Testis (tissue), 3 donors: ENCODE results near the gene BCL11B. TPM values are rescaled to one million over a fixed set of nuclear protein-coding genes. Genes with fewer than 3 reads are reported as not detected.

Experiments
- DNase-seq: peaks from one replicate; pipeline ENCODE4 v3.0.0-alpha.2; 2019
- H3K27ac ChIP-seq, 2 donors: fragments of 200-600 bp; sonication (generic); one replicate each; pipeline ENCODE4 v1.5.1; 2019
- H3K27me3 ChIP-seq: fragments of 200-600 bp; sonication (generic); one replicate; pipeline ENCODE4 v1.5.1; 2019
- H3K36me3 ChIP-seq: fragments of 200-600 bp; sonication (generic); one replicate; pipeline ENCODE4 v1.5.1; 2017; ENCODE audit warnings: low read depth; ENCODE audit errors: missing control alignments
- H3K4me1 ChIP-seq: fragments of 200-600 bp; sonication (generic); one replicate; pipeline ENCODE4 v1.5.1; 2019
- H3K4me3 ChIP-seq, 2 donors: fragments of 200-600 bp; sonication (generic); one replicate each; pipeline ENCODE4 v1.5.1; 2017 to 2019
- H3K9me3 ChIP-seq: fragments of 200-600 bp; sonication (generic); one replicate; pipeline ENCODE4 v1.5.1; 2017
- POLR2A ChIP-seq: fragments of 450-650 bp; IDR thresholded peaks from one replicate; pipeline ENCODE4 v1.6.1; 2017; ENCODE audit warnings: antibody characterized with exemption, mild to moderate bottlenecking, moderate library complexity
- WGBS, 2 donors: methylation state at CpG; one replicate each; pipeline ENCODE4 v1.1.5; 2018; 5-methylcytosine and 5-hydroxymethylcytosine counted together
- intact Hi-C: fragments of 100-400 bp; cut with DNase I; formaldehyde crosslinking; loops from one replicate; pipeline ENCODE4 v1.15.1; 2023; ENCODE audit warnings: low total_unique reads
- polyA plus RNA-seq: library from polyadenylated mRNA; stranded (reverse); fragments of 350-450 nt; fragmentation: Illumina TruSeq; extraction: RNeasy Lipid Tissue Mini Kit (QIAGEN cat#74804); gene quantifications from one replicate; pipeline ENCODE4 v1.2.3, GENCODE V29; 2014; ENCODE audit warnings: low read depth, low replicate concordance; ENCODE audit not compliant: insufficient read depth
- total RNA-seq, 2 donors: library from RNA; depleted of rRNA; stranded (reverse); fragments of >200 nt; gene quantifications; one replicate each; pipeline ENCODE4 v1.2.3, GENCODE V29; 2016
- TF ChIP-seq, protein P1 (sequence below), 3 experiments: fragments of 450-650 bp in 2 of 3; fragments of 200-600 bp in 1 of 3; sonication (generic) in 1 of 3; IDR thresholded peaks; one replicate each; pipeline ENCODE4 v1.5.1; 2016 to 2019; ENCODE audit warnings: antibody characterized with exemption in 3 of 3, mild to moderate bottlenecking in 2 of 3, moderate library complexity in 1 of 3

BCL11B gene
- total and polyA plus RNA-seq, 3 donors from 2014 or later: 0.96 to 4.7 (median 4.4) TPM

DNA sequence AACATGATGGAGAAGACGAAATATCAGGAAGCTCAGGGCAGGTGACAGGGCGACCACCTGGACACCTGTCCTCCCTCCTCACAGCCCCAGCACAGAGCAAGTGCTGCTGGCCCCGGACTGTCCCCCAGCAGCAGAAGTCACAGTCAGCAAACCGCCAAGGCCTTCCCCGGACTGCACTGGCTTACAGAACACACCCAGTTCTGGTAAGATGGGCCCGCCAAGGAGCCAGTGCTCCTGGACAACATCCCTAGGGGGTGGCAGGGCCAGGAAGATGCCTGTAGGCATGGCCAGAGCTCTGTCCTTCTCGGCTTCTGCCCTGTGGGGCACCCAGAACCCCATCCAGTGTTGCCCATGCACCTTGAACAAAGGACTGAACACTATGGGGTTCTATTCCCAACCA lies 77.9 kb downstream of the BCL11B start:
- Histone ChIP-seq H3K4me3 (no peak overlapping the region), H3K4me1 (peaks cover 4% of the 10 kb centered on the region), H3K36me3 (no peaks in the 10 kb centered on the region), H3K27ac (no peak overlapping the region), H3K27me3 (no peaks in the 10 kb centered on the region), H3K9me3 (no peaks in the 10 kb centered on the region)
- no peak for DNase-seq
- intact Hi-C loops: no loop called here
- no peak for TF ChIP-seq POLR2A
- TF ChIP-seq, protein P1, sequence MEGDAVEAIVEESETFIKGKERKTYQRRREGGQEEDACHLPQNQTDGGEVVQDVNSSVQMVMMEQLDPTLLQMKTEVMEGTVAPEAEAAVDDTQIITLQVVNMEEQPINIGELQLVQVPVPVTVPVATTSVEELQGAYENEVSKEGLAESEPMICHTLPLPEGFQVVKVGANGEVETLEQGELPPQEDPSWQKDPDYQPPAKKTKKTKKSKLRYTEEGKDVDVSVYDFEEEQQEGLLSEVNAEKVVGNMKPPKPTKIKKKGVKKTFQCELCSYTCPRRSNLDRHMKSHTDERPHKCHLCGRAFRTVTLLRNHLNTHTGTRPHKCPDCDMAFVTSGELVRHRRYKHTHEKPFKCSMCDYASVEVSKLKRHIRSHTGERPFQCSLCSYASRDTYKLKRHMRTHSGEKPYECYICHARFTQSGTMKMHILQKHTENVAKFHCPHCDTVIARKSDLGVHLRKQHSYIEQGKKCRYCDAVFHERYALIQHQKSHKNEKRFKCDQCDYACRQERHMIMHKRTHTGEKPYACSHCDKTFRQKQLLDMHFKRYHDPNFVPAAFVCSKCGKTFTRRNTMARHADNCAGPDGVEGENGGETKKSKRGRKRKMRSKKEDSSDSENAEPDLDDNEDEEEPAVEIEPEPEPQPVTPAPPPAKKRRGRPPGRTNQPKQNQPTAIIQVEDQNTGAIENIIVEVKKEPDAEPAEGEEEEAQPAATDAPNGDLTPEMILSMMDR (IDR thresholded peaks at IDR 0.05): no peak
- 96% methylated on average over 5 to 7 of the region's 7 CpGs for WGBS, 2 donors

DNA sequence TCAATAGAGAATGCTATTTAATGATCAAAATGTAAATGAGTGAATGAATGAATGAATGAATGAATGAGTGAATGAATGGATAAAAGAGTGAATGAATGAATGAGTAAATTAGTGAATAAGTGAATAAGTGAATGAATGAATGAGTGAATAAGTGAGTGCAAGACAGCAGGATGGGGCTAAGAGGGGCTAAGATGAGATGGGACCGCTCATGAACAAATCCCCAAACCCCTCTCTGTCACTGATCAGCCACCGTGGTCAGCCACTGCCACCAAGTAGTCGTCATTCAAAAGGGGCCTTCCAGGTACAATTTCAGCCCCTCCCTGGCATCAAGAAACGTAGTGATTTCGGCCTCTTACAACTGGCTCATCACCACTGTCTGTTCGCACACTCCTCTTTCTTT lies 79.2 kb downstream of the BCL11B start:
- H3K27ac ChIP-seq: no peak overlapping the region
- WGBS, 2 donors: 63 to 74% methylated on average over 6 of the region's 6 CpGs
- H3K9me3 ChIP-seq: no peaks in the 10 kb centered on the region
- intact Hi-C loops: no loop called here
- H3K36me3 ChIP-seq: no peaks in the 10 kb centered on the region
- peaks cover 4% of the 10 kb centered on the region for H3K4me1 ChIP-seq
- no peak for DNase-seq
- H3K27me3 ChIP-seq: no peaks in the 10 kb centered on the region
- H3K4me3 ChIP-seq: no peak overlapping the region
- no peak for TF ChIP-seq POLR2A
- TF ChIP-seq, protein P1 (IDR thresholded peaks at IDR 0.05): no peak

DNA sequence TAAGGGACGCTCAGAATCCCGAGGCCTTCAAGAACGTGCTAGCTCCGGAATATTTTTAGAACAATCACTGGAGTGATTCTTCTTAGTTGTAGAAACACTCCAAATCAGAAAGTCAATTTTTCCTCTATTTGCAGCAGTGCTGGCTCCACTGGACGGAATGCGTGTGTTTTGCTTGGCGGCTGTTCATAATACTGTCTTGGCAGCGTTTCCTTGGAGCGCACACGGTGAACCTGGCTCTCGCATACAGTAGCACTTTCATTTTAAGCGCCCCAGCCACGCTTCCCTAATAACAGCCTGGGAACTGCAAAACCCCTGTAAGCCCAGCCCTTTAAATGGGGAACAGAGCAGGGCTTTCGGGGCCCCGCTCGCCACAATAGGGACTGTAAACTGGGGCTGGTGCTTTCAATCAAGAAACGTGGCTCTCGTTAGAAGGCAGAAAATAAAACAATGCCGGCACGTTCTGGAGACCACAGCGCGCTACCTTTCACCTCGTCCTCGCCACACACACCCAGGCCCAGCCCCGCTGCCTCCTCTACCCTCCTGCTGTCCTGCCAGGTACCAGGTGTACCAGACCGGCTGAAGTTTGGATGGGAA lies 79.9 kb downstream of the BCL11B start:
- DNase-seq: peak; percentile 60
- peaks cover 4% of the 10 kb centered on the region for H3K4me1 ChIP-seq
- TF ChIP-seq, protein P1 (IDR thresholded peaks at IDR 0.05): no peak
- no peak for TF ChIP-seq POLR2A
- H3K27ac ChIP-seq: peak overlapping the region in 1 of 2 donors; percentile 43
- no peak overlapping the region for H3K4me3 ChIP-seq
- 42 to 64% methylated on average over 26 of the region's 26 CpGs for WGBS, 2 donors
- no peaks in the 10 kb centered on the region for H3K9me3 ChIP-seq
- H3K36me3 ChIP-seq: no peaks in the 10 kb centered on the region
- intact Hi-C loops: no loop called here
- no peaks in the 10 kb centered on the region for H3K27me3 ChIP-seq

DNA sequence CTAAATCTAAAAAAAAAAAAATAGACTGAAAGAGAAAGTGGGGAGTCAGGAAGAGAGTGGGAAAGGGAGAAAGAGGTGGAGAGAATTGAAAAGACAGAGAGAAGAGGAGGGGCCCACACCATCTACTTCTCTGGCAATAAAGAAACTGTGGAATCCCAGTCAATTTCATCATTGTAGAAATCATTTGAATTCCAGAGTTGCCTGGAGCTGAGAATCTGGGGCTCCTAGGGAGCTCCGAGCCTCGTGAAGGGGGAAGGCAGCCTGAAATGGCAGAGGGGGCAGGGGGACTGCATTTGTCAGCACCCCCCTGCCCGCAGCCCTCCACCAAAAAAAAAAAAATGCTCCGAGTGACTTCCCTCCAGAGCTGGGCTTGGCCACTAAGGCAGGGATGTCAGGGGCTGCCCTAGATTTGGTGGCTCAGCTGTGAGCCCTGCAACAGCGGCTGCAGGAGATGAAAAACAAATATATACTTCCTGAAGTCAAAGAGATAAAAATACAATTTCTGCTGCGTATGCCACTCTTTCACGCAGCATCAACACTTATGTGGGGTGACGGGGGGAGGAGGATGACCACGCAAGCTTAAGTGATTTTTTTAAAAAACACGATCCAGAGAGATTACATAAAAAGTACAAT lies 80.5 kb downstream of the BCL11B start:
- Histone ChIP-seq H3K4me3 (no peak overlapping the region), H3K9me3 (no peaks in the 10 kb centered on the region), H3K4me1 (peaks cover 4% of the 10 kb centered on the region), H3K27me3 (no peaks in the 10 kb centered on the region), H3K27ac (peak overlapping the region in 1 of 2 donors; percentile 43), H3K36me3 (no peaks in the 10 kb centered on the region)
- 42 to 47% methylated on average over 10 of the region's 10 CpGs for WGBS, 2 donors
- DNase-seq: no peak
- intact Hi-C loops: no loop called here
- TF ChIP-seq, protein P1 (IDR thresholded peaks at IDR 0.05): no peak
- no peak for TF ChIP-seq POLR2A
